SK-N-SH (cell line): Measurements from ENCODE around the gene SCN8A. TPM values are rescaled to one million over a fixed set of nuclear protein-coding genes. Genes with fewer than 3 reads are reported as not detected.
A peak's percentile ranks its signal among the peaks of the same experiment; 100 is the strongest.

Experiments used
- CTCF ChIA-PET: fragments of 300-600, 350-600 bp; formaldehyde crosslinking; extraction: SDS; loops from one replicate; lab custom pipeline; 2021; lab: Yijun Ruan, JAX
- POLR2A ChIA-PET: fragments of 350-600 bp; sonication (Branson Sonifier 250); formaldehyde crosslinking; extraction: SDS; loops from one replicate; lab custom pipeline; 2020; ENCODE audit warnings: antibody characterized with exemption, inconsistent platforms; lab: Yijun Ruan, JAX
- DNase-seq: peaks from one replicate; pipeline ENCODE4 v3.0.0; 2012
- H2AFZ ChIP-seq: fragments of 200-600 bp; sonication (generic); 2 replicates; pipeline ENCODE4 v1.8.1; 2016; ENCODE audit warnings: antibody characterized with exemption, mild to moderate bottlenecking, low read depth
- H3F3A ChIP-seq: fragments of 200-600 bp; sonication (generic); replicated peaks from 2 replicates; pipeline ENCODE3; 2016; ENCODE audit warnings: antibody characterized with exemption, mild to moderate bottlenecking; ENCODE audit not compliant: insufficient read depth
- H3K27ac ChIP-seq, 2 experiments: fragments of 200-500 bp in 1 of 2; fragments of 200-600 bp in 1 of 2; sonication (Bioruptor generic) in 1 of 2; sonication (generic), shearing (Covaris generic) in 1 of 2; 2 replicates each; pipeline versions ENCODE4 v1.5.1 to v1.6.1; 2014 to 2016; ENCODE audit warnings: low read depth in 2 of 2, inconsistent platforms in 1 of 2, low read length in 1 of 2, mild to moderate bottlenecking in 1 of 2, mixed read lengths in 1 of 2
- H3K27me3 ChIP-seq: fragments of 200-600 bp; sonication (generic), shearing (Covaris generic); 2 replicates; pipeline ENCODE4 v1.6.1; 2016; ENCODE audit warnings: mixed run types; ENCODE audit not compliant: insufficient read depth
- H3K36me3 ChIP-seq, 2 experiments: fragments of 200-500 bp in 1 of 2; fragments of 200-600 bp in 1 of 2; sonication (Bioruptor generic) in 1 of 2; sonication (generic) in 1 of 2; replicated peaks in 1 of 2; 2 replicates each; pipeline versions ENCODE3 to v1.5.1; 2014 to 2016; ENCODE audit warnings: low read length in 1 of 2, mild to moderate bottlenecking in 1 of 2; ENCODE audit not compliant: insufficient read depth in 2 of 2, control insufficient read depth in 1 of 2
- H3K4me1 ChIP-seq, 2 experiments: fragments of 200-500 bp in 1 of 2; fragments of 200-600 bp in 1 of 2; sonication (Bioruptor generic) in 1 of 2; sonication (generic), shearing (Covaris generic) in 1 of 2; 2 replicates each; pipeline versions ENCODE4 v1.5.1 to v1.6.1; 2014 to 2016; ENCODE audit warnings: low read depth in 1 of 2, low read length in 1 of 2, mixed run types in 1 of 2; ENCODE audit not compliant: insufficient read depth in 2 of 2, control insufficient read depth in 1 of 2
- H3K4me2 ChIP-seq: fragments of 200-600 bp; sonication (generic), shearing (Covaris generic); 2 replicates; pipeline ENCODE4 v1.6.1; 2017; ENCODE audit warnings: mixed run types
- H3K4me3 ChIP-seq, 2 experiments: fragments of 200-500 bp in 1 of 2; fragments of 200-600 bp in 1 of 2; sonication (Bioruptor generic) in 1 of 2; sonication (generic), shearing (Covaris generic) in 1 of 2; 2 replicates each; pipeline versions ENCODE4 v1.5.1 to v1.8.1; 2014 to 2016; ENCODE audit warnings: low read depth in 2 of 2, inconsistent platforms in 1 of 2, low read length in 1 of 2, mild to moderate bottlenecking in 1 of 2, mixed read lengths in 1 of 2, moderate library complexity in 1 of 2
- H3K79me2 ChIP-seq: fragments of 200-600 bp; sonication (generic); 2 replicates; pipeline ENCODE4 v1.8.1; 2017; ENCODE audit warnings: mild to moderate bottlenecking; ENCODE audit not compliant: insufficient read depth
- H3K9ac ChIP-seq: fragments of 200-600 bp; sonication (generic); 2 replicates; pipeline ENCODE4 v1.6.1; 2017; ENCODE audit warnings: mixed run types
- H3K9me2 ChIP-seq: fragments of 200-600 bp; sonication (generic); 2 replicates; pipeline ENCODE4 v1.6.1; 2017; ENCODE audit warnings: mixed run types
- H3K9me3 ChIP-seq: fragments of 200-600 bp; sonication (generic); 2 replicates; pipeline ENCODE4 v1.6.1; 2017; ENCODE audit warnings: mixed run types, mild to moderate bottlenecking, moderate library complexity
- H4K20me1 ChIP-seq: fragments of 200-600 bp; sonication (generic); 2 replicates; pipeline ENCODE4 v1.6.1; 2017; ENCODE audit warnings: mild to moderate bottlenecking, mixed run types; ENCODE audit not compliant: insufficient read depth
- CHD2 ChIP-seq: fragments of 150-350 bp; IDR thresholded peaks from 2 replicates; pipeline ENCODE4 v1.6.1; 2018; ENCODE audit warnings: low read length; ENCODE audit not compliant: partially characterized antibody
- FOSL2 ChIP-seq: IDR thresholded peaks from 2 replicates; pipeline ENCODE4 v1.4.0; 2012; ENCODE audit warnings: low read depth, mild to moderate bottlenecking, moderate library complexity, borderline replicate concordance
- FOXJ3 ChIP-seq: sonication (generic); formaldehyde crosslinking; IDR thresholded peaks from 2 replicates; pipeline ENCODE4 v1.5.1; 2020; ENCODE audit warnings: mild to moderate bottlenecking, missing genetic modification reagents
- FOXM1 ChIP-seq: IDR thresholded peaks from 2 replicates; pipeline ENCODE4 v1.4.0; 2012; ENCODE audit warnings: low read depth, mild to moderate bottlenecking
- GATA2 ChIP-seq: sonication (generic); formaldehyde crosslinking; IDR thresholded peaks from 2 replicates; pipeline ENCODE4 v1.5.0; 2020; ENCODE audit warnings: mild to moderate bottlenecking, missing genetic modification reagents
- IRF3 ChIP-seq: fragments of 150-350 bp; IDR thresholded peaks from 2 replicates; pipeline ENCODE4 v1.6.1; 2016; ENCODE audit warnings: mild to moderate bottlenecking, low read depth, low read length
- JUND ChIP-seq: IDR thresholded peaks from 2 replicates; pipeline ENCODE4 v1.4.0; 2012
- MAX ChIP-seq: IDR thresholded peaks from 2 replicates; pipeline ENCODE4 v1.4.0; 2012; ENCODE audit warnings: low read depth
- MXI1 ChIP-seq: IDR thresholded peaks from 2 replicates; pipeline ENCODE4 v1.6.1; 2012; ENCODE audit warnings: mild to moderate bottlenecking, low read depth, low read length, improper control_type of control experiment
- NRF1 ChIP-seq: IDR thresholded peaks from 2 replicates; pipeline ENCODE4 v1.6.1; 2012; ENCODE audit warnings: low read depth, mild to moderate bottlenecking, low read length
- POLR2AphosphoS5 ChIP-seq: IDR thresholded peaks from 2 replicates; pipeline ENCODE4 v1.6.1; 2012; ENCODE audit warnings: low read depth, low read length
- RCOR1 ChIP-seq: fragments of 150-350 bp; IDR thresholded peaks from 2 replicates; pipeline ENCODE4 v1.6.1; 2017; ENCODE audit warnings: antibody characterized with exemption, low read length
- REST ChIP-seq: IDR thresholded peaks from 2 replicates; pipeline ENCODE4 v1.6.1; 2012; ENCODE audit warnings: mild to moderate bottlenecking, low read depth, low read length, moderate library complexity
- RFX5 ChIP-seq: IDR thresholded peaks from 2 replicates; pipeline ENCODE4 v1.6.1; 2012; ENCODE audit warnings: mild to moderate bottlenecking, improper control_type of control experiment, low read length
- RXRA ChIP-seq: IDR thresholded peaks from 2 replicates; pipeline ENCODE4 v1.4.0; 2012; ENCODE audit warnings: low read depth, mild to moderate bottlenecking, borderline replicate concordance
- SIN3A ChIP-seq: IDR thresholded peaks from 2 replicates; pipeline ENCODE4 v1.6.1; 2012; ENCODE audit warnings: low read depth, mild to moderate bottlenecking, low read length, moderate library complexity, borderline replicate concordance
- TCF12 ChIP-seq: IDR thresholded peaks from 2 replicates; pipeline ENCODE4 v1.4.0; 2012
- TEAD4 ChIP-seq: IDR thresholded peaks from 2 replicates; pipeline ENCODE4 v1.4.0; 2012; ENCODE audit warnings: mild to moderate bottlenecking, borderline replicate concordance; ENCODE audit not compliant: insufficient read depth
- USF2 ChIP-seq: fragments of 150-350 bp; IDR thresholded peaks from 2 replicates; pipeline ENCODE4 v1.6.1; 2017; ENCODE audit warnings: antibody characterized with exemption, low read length, low read depth, borderline replicate concordance
- YY1 ChIP-seq: IDR thresholded peaks from 2 replicates; pipeline ENCODE4 v1.4.0; 2012; ENCODE audit warnings: low read depth, mild to moderate bottlenecking
- ZBTB33 ChIP-seq: IDR thresholded peaks from 2 replicates; pipeline ENCODE4 v1.4.0; 2012; ENCODE audit warnings: low read depth, borderline replicate concordance
- WGBS: methylation state at CpG from one replicate; pipeline ENCODE4 v1.1.6; 2017; ENCODE audit warnings: low lambda C conversion rate; 5-methylcytosine and 5-hydroxymethylcytosine counted together
- polyA plus RNA-seq, 3 experiments: library from polyadenylated mRNA; depleted of rRNA; stranded (reverse); fragments of >200 nt; gene quantifications; 2 replicates each; pipeline ENCODE4 v1.2.3, GENCODE V29; 2012

SCN8A gene
- polyA plus RNA-seq, 1 of the 3 experiments (the other 2 are of a cell fraction) = 7.1 TPM

- peaks cover 9 to 32% of the 10 kb centered on the region in 2 experiments for H3K36me3 ChIP-seq
- POLR2A ChIA-PET = no interaction called here
- no peak overlapping the region for H3K9ac ChIP-seq
- no peaks in the 10 kb centered on the region for H3K9me3 ChIP-seq
- H3K9me2 ChIP-seq = no peaks in the 10 kb centered on the region
- no peaks in the 10 kb centered on the region; a peak in 1 of 4 replicates for H3K4me1 ChIP-seq
- H4K20me1 ChIP-seq = no peaks in the 10 kb centered on the region
- H3F3A ChIP-seq = no peaks in the 10 kb centered on the region
- CTCF ChIA-PET = no interaction called here
- H3K27ac ChIP-seq = no peak overlapping the region
- no peak for TF ChIP-seq RCOR1
- TF ChIP-seq JUND = no peak
- TF ChIP-seq REST = peak; percentile 53
- no peak for TF ChIP-seq RFX5
- no peak for TF ChIP-seq IRF3
- no peak for TF ChIP-seq GATA2 (CRISPR knock-in tag)
- no peak for TF ChIP-seq FOXM1
- no peaks in the 10 kb centered on the region for H3K27me3 ChIP-seq
- no peak overlapping the region for H3K4me3 ChIP-seq
- H3K4me2 ChIP-seq = no peak overlapping the region
- no peak overlapping the region for H2AFZ ChIP-seq
- H3K79me2 ChIP-seq = no peaks in the 10 kb centered on the region
- DNase-seq = no peak
- WGBS = 90% methylated on average over 2 of the region's 2 CpGs
Measured at GRCh38 chr12:51740536-51740935, 149.5 kb downstream of the SCN8A start.

GRCh38 chr12:51744235-51744634, 153.2 kb downstream of the SCN8A start:
- H3K4me1 ChIP-seq = no peaks in the 10 kb centered on the region
- no peaks in the 10 kb centered on the region for H3F3A ChIP-seq
- H2AFZ ChIP-seq = no peak overlapping the region
- TF ChIP-seq FOXJ3 (no peak), SIN3A (no peak), MXI1 (no peak), FOSL2 (no peak), ZBTB33 (no peak), MAX (no peak), USF2 (no peak), NRF1 (no peak), CHD2 (no peak), POLR2AphosphoS5 (no peak), RXRA (no peak), TEAD4 (no peak), TCF12 (no peak), YY1 (no peak), IRF3 (no peak)
- no peak overlapping the region for H3K4me3 ChIP-seq
- CTCF ChIA-PET = no interaction called here
- H4K20me1 ChIP-seq = no peaks in the 10 kb centered on the region
- H3K36me3 ChIP-seq = peaks cover 29 to 36% of the 10 kb centered on the region in 2 experiments
- no peak for DNase-seq
- H3K9ac ChIP-seq = no peak overlapping the region
- H3K4me2 ChIP-seq = no peak overlapping the region
- no peaks in the 10 kb centered on the region for H3K79me2 ChIP-seq
- POLR2A ChIA-PET = no interaction called here
- no peak overlapping the region for H3K27ac ChIP-seq
- 93% methylated on average over 6 of the region's 6 CpGs for WGBS
- no peaks in the 10 kb centered on the region for H3K27me3 ChIP-seq
- H3K9me3 ChIP-seq = no peaks in the 10 kb centered on the region
- no peaks in the 10 kb centered on the region for H3K9me2 ChIP-seq
